Activated CD4-positive, alpha-beta T cell treated with anti-CD3 and anti-CD28 coated beads, Interleukin-2, Interleukin-4, amounts not matched to agents 100 ng/mL and 50 ng/mL, durations not matched to agents 16 hours and 8 hours (primary cell): Measurements from ENCODE around the gene TMEM132E.
"Not testable (repeated sequence)": the region's sequence is repeated elsewhere in the genome, so short reads cannot be mapped to it uniquely, and the experiment has no call there.

ENCODE experiments used
- DNase-seq: peaks from one replicate; pipeline ENCODE4 v3.0.0-alpha.2; 2020; ENCODE audit warnings: low spot score

Gene TMEM132E

GRCh38 chr17:34579017-34579946 lies at the start of gene TMEM132E:
TSS of gene TMEM132E (plus strand) at chr17:34579582. CDS start at chr17:34581077, 1,495 bp downstream.
- DNase-seq: no peak

GRCh38 chr17:34530918-34531317 lies 48.5 kb upstream of the TMEM132E start:
- DNase-seq: no peak

GRCh38 chr17:34532281-34533065 lies 46.9 kb upstream of the TMEM132E start:
- DNase-seq: no peak

GRCh38 chr17:34533806-34534527 lies 45.4 kb upstream of the TMEM132E start:
- DNase-seq: no peak

GRCh38 chr17:34537445-34537844 lies 41.9 kb upstream of the TMEM132E start:
- DNase-seq: no peak

- not testable (repeated sequence) for DNase-seq
Measured at GRCh38 chr17:34538582-34538981, 40.8 kb upstream of the TMEM132E start.

- DNase-seq: no peak
Measured at GRCh38 chr17:34539881-34540280, 39.5 kb upstream of the TMEM132E start.

GRCh38 chr17:34542700-34543336 lies 36.6 kb upstream of the TMEM132E start:
- DNase-seq: peak; percentile 44

GRCh38 chr17:34547453-34548063 lies 31.8 kb upstream of the TMEM132E start:
- no peak for DNase-seq

- no peak for DNase-seq
Measured at GRCh38 chr17:34549966-34550365, 29.4 kb upstream of the TMEM132E start.

- DNase-seq: no peak
Measured at GRCh38 chr17:34553907-34554306, 25.5 kb upstream of the TMEM132E start.

- no peak for DNase-seq
Measured at GRCh38 chr17:34556384-34556783, 23.0 kb upstream of the TMEM132E start.

- no peak for DNase-seq
Measured at GRCh38 chr17:34556931-34557330, 22.5 kb upstream of the TMEM132E start.

- DNase-seq: no peak
Measured at GRCh38 chr17:34561328-34561727, 18.1 kb upstream of the TMEM132E start.

GRCh38 chr17:34562387-34562786 lies 17.0 kb upstream of the TMEM132E start:
- DNase-seq: no peak

- DNase-seq: no peak
Measured at GRCh38 chr17:34565713-34566112, 13.7 kb upstream of the TMEM132E start.

- DNase-seq: no peak
Measured at GRCh38 chr17:34566201-34566600, 13.2 kb upstream of the TMEM132E start.

- DNase-seq: no peak
Measured at GRCh38 chr17:34566873-34567272, 12.5 kb upstream of the TMEM132E start.

GRCh38 chr17:34567691-34568465 lies 11.5 kb upstream of the TMEM132E start:
- DNase-seq: no peak

GRCh38 chr17:34568953-34569352 lies 10.4 kb upstream of the TMEM132E start:
- DNase-seq: no peak

GRCh38 chr17:34569591-34569990 lies 9.8 kb upstream of the TMEM132E start:
- no peak for DNase-seq
